H9 (cell line): ENCODE results near the gene SP100. TPM values are rescaled to one million over a fixed set of nuclear protein-coding genes. Genes with fewer than 3 reads are reported as not detected.

Source experiments
- DNase-seq: peaks from one replicate; pipeline ENCODE4 v3.0.0-alpha.2; 2017
- H2AFZ ChIP-seq: one replicate; pipeline ENCODE4 v1.6.1; 2013; ENCODE audit warnings: mild to moderate bottlenecking, low read length, control low read depth, moderate library complexity
- H2AK5ac ChIP-seq: 2 replicates; pipeline ENCODE4 v1.6.1; 2013; ENCODE audit warnings: low read length, control low read depth, mixed read lengths; ENCODE audit not compliant: insufficient read length
- H2BK120ac ChIP-seq: one replicate; pipeline ENCODE4 v1.6.1; 2013; ENCODE audit warnings: low read depth, mild to moderate bottlenecking, low read length, control low read depth, inconsistent platforms; ENCODE audit not compliant: poor library complexity, severe bottlenecking
- H2BK12ac ChIP-seq: 2 replicates; pipeline ENCODE4 v1.6.1; 2013; ENCODE audit warnings: low read length, control low read depth, mixed read lengths, low read depth; ENCODE audit not compliant: insufficient read length
- H2BK15ac ChIP-seq: 2 replicates; pipeline ENCODE4 v1.6.1; 2013; ENCODE audit warnings: low read depth, low read length, control low read depth
- H2BK20ac ChIP-seq: one replicate; pipeline ENCODE4 v1.6.1; 2013; ENCODE audit warnings: low read depth, mild to moderate bottlenecking, low read length, control low read depth, inconsistent platforms; ENCODE audit not compliant: poor library complexity, severe bottlenecking
- H2BK5ac ChIP-seq: 2 replicates; pipeline ENCODE4 v1.6.1; 2013; ENCODE audit warnings: low read length, control low read depth, mixed read lengths; ENCODE audit not compliant: insufficient read length
- H3K14ac ChIP-seq: 2 replicates; pipeline ENCODE4 v1.6.1; 2013; ENCODE audit warnings: low read length, control low read depth; ENCODE audit not compliant: insufficient read depth
- H3K18ac ChIP-seq: 2 replicates; pipeline ENCODE4 v1.6.1; 2013; ENCODE audit warnings: low read depth, mild to moderate bottlenecking, mixed read lengths, low read length, control low read depth; ENCODE audit not compliant: insufficient read length
- H3K23ac ChIP-seq: 2 replicates; pipeline ENCODE4 v1.6.1; 2013; ENCODE audit warnings: low read length, control low read depth, mixed read lengths, low read depth; ENCODE audit not compliant: insufficient read length
- H3K23me2 ChIP-seq: 2 replicates; pipeline ENCODE4 v1.6.1; 2013; ENCODE audit warnings: low read depth, mild to moderate bottlenecking, mixed read lengths, low read length, control low read depth; ENCODE audit not compliant: insufficient read length, poor library complexity, severe bottlenecking
- H3K27ac ChIP-seq: 2 replicates; pipeline ENCODE4 v1.5.1; 2013; ENCODE audit warnings: low read length, control low read depth, mixed read lengths, low read depth; ENCODE audit not compliant: insufficient read length
- H3K27me3 ChIP-seq: 2 replicates; pipeline ENCODE4 v1.6.1; 2013; ENCODE audit warnings: low read length, control low read depth, inconsistent platforms; ENCODE audit not compliant: insufficient read depth
- H3K4ac ChIP-seq: 2 replicates; pipeline ENCODE4 v1.6.1; 2013; ENCODE audit warnings: low read depth, mild to moderate bottlenecking, control low read depth, inconsistent platforms, low read length, moderate library complexity
- H3K4me1 ChIP-seq: 2 replicates; pipeline ENCODE4 v1.6.1; 2013; ENCODE audit warnings: low read length, control low read depth, inconsistent platforms; ENCODE audit not compliant: insufficient read depth
- H3K4me2 ChIP-seq: 2 replicates; pipeline ENCODE4 v1.6.1; 2013; ENCODE audit warnings: low read length, control low read depth, mixed read lengths; ENCODE audit not compliant: insufficient read length, insufficient read depth
- H3K56ac ChIP-seq: 2 replicates; pipeline ENCODE4 v1.6.1; 2013; ENCODE audit warnings: low read depth, mild to moderate bottlenecking, mixed read lengths, low read length, control low read depth; ENCODE audit not compliant: insufficient read length
- H3K79me1 ChIP-seq: 2 replicates; pipeline ENCODE4 v1.6.1; 2013; ENCODE audit warnings: low read depth, mild to moderate bottlenecking, moderate library complexity, low read length, control low read depth, inconsistent platforms; ENCODE audit not compliant: insufficient read depth, poor library complexity, severe bottlenecking
- H3K79me2 ChIP-seq: 2 replicates; pipeline ENCODE4 v1.6.1; 2013; ENCODE audit warnings: low read length, control low read depth, inconsistent platforms; ENCODE audit not compliant: insufficient read depth
- H3K9ac ChIP-seq: 2 replicates; pipeline ENCODE4 v1.6.1; 2013; ENCODE audit warnings: low read length, control low read depth, mixed read lengths; ENCODE audit not compliant: insufficient read length; ENCODE audit errors: extremely low read depth
- H3K9me3 ChIP-seq: one replicate; pipeline ENCODE4 v1.6.1; 2013; ENCODE audit warnings: low read depth, low read length, inconsistent platforms; ENCODE audit not compliant: control insufficient read depth
- H3T11ph ChIP-seq: one replicate; pipeline ENCODE4 v1.6.1; 2013; ENCODE audit warnings: mild to moderate bottlenecking, low read length, control low read depth, inconsistent platforms
- H4K20me1 ChIP-seq: one replicate; pipeline ENCODE4 v1.6.1; 2013; ENCODE audit not compliant: control insufficient read depth, insufficient read length, insufficient read depth
- H4K5ac ChIP-seq: 2 replicates; pipeline ENCODE4 v1.6.1; 2013; ENCODE audit warnings: low read depth, mild to moderate bottlenecking, mixed read lengths, low read length, control low read depth; ENCODE audit not compliant: insufficient read length
- H4K8ac ChIP-seq: replicated peaks from 2 replicates; pipeline ENCODE4 v1.6.1; 2013; ENCODE audit warnings: low read length, control low read depth, mixed read lengths, low read depth; ENCODE audit not compliant: insufficient read length
- H4K91ac ChIP-seq: 2 replicates; pipeline ENCODE4 v1.6.1; 2013; ENCODE audit warnings: low read depth, mild to moderate bottlenecking, moderate library complexity, mixed read lengths, low read length, control low read depth; ENCODE audit not compliant: insufficient read length
- H3K27ac Mint-ChIP-seq, 3 experiments: 2 replicates in 2 of 3; 3 replicates in 1 of 3; pipeline ENCODE4 v1.8.0; 2020 to 2021; ENCODE audit warnings: mixed read lengths in 3 of 3, mild to moderate bottlenecking in 1 of 3, moderate library complexity in 1 of 3
- H3K27me3 Mint-ChIP-seq: 2 replicates; pipeline ENCODE4 v1.8.0; 2021; ENCODE audit warnings: low read depth, mild to moderate bottlenecking, moderate library complexity, mixed read lengths
- H3K36me3 Mint-ChIP-seq, 3 experiments: 2 replicates in 2 of 3; 3 replicates in 1 of 3; pipeline ENCODE4 v1.8.0; 2020 to 2021; ENCODE audit warnings: low read depth in 3 of 3, mixed read lengths in 3 of 3; ENCODE audit not compliant: insufficient read depth in 1 of 3
- H3K4me1 Mint-ChIP-seq, 2 experiments: 2 replicates each; pipeline ENCODE4 v1.8.0; 2020; ENCODE audit warnings: mixed read lengths in 2 of 2
- H3K4me3 Mint-ChIP-seq, 2 experiments: 2 replicates in 1 of 2; 3 replicates in 1 of 2; pipeline ENCODE4 v1.8.0; 2020 to 2021; ENCODE audit warnings: mild to moderate bottlenecking in 2 of 2, mixed read lengths in 2 of 2, moderate library complexity in 1 of 2
- H3K9me3 Mint-ChIP-seq, 2 experiments: 2 replicates in 1 of 2; 3 replicates in 1 of 2; pipeline ENCODE4 v1.8.0; 2020; ENCODE audit warnings: mild to moderate bottlenecking in 2 of 2, mixed read lengths in 2 of 2, moderate library complexity in 1 of 2
- CTCF ChIP-seq: fragments of 200-600 bp; sonication (generic); conservative IDR thresholded peaks from 3 replicates; pipeline ENCODE4 v1.8.0; 2021; ENCODE audit warnings: antibody characterized with exemption, mild to moderate bottlenecking
- WGBS: extraction: QIAGEN DNeasy Blood & Tissue Kit; methylation state at CpG from one replicate; pipeline ENCODE4 v1.1.7; 2013; ENCODE audit warnings: missing lambda C conversion rate, low lambda C conversion rate, mixed read lengths; ENCODE audit not compliant: insufficient read length; ENCODE audit errors: extremely low coverage; 5-methylcytosine and 5-hydroxymethylcytosine counted together
- total RNA-seq: library from RNA; stranded (reverse); gene quantifications from 2 replicates; pipeline ENCODE4 v1.2.1, GENCODE V29; 2021

The SP100 gene
- total RNA-seq, 1 experiment from 2014 or later: 0.28 TPM

GRCh38 chr2:230422149-230422548, 6.1 kb downstream of the SP100 start:
- H3K9ac ChIP-seq: no peak overlapping the region
- Mint-ChIP-seq H3K4me3 (no peak overlapping the region), H3K27me3 (no peaks in the 10 kb centered on the region), H3K9me3 (no peaks in the 10 kb centered on the region), H3K4me1 (peaks cover 3 to 4% of the 10 kb centered on the region in 2 experiments; a peak in 2 of 4 replicates), H3K36me3 (no peaks in the 10 kb centered on the region), H3K27ac (no peak overlapping the region)
- no peak overlapping the region for H2BK15ac ChIP-seq
- no peaks in the 10 kb centered on the region for H3K79me1 ChIP-seq
- TF ChIP-seq CTCF: no peak
- no peak overlapping the region for H3K18ac ChIP-seq
- no peaks in the 10 kb centered on the region; the same call in 1 of the 2 replicates for H3K4me1 ChIP-seq
- H3K23me2 ChIP-seq: no peaks in the 10 kb centered on the region
- H3K4ac ChIP-seq: no peak overlapping the region
- no peaks in the 10 kb centered on the region for H3K27me3 ChIP-seq
- H3K14ac ChIP-seq: no peak overlapping the region
- no peak overlapping the region for H4K8ac ChIP-seq
- no CpG with 5 or more reads among the region's 4 CpGs for WGBS
- H2BK20ac ChIP-seq: no peak overlapping the region
- no peak overlapping the region for H2BK5ac ChIP-seq
- H3K79me2 ChIP-seq: no peaks in the 10 kb centered on the region
- no peak overlapping the region for H3T11ph ChIP-seq
- H3K9me3 ChIP-seq: no peaks in the 10 kb centered on the region
- H4K20me1 ChIP-seq: no peaks in the 10 kb centered on the region
- DNase-seq: no peak
- H3K23ac ChIP-seq: no peak overlapping the region
- H3K4me2 ChIP-seq: no peak overlapping the region
- H2BK12ac ChIP-seq: no peak overlapping the region
- H4K5ac ChIP-seq: no peak overlapping the region
- no peak overlapping the region for H2AK5ac ChIP-seq
- H2AFZ ChIP-seq: no peak overlapping the region
- no peak overlapping the region for H4K91ac ChIP-seq
- H3K56ac ChIP-seq: no peak overlapping the region
- H2BK120ac ChIP-seq: no peak overlapping the region
- no peak overlapping the region for H3K27ac ChIP-seq
